HG03439 (cell line): ENCODE measurements around the gene HIC1.

ENCODE experiments used
- ATAC-seq: cut with Tn5 transposase; IDR thresholded peaks from one replicate; pipeline ENCODE4 v1.9.1; 2021; ENCODE audit warnings: mild to moderate bottlenecking, moderate library complexity; ENCODE audit not compliant: unreplicated experiment

The HIC1 gene

DNA sequence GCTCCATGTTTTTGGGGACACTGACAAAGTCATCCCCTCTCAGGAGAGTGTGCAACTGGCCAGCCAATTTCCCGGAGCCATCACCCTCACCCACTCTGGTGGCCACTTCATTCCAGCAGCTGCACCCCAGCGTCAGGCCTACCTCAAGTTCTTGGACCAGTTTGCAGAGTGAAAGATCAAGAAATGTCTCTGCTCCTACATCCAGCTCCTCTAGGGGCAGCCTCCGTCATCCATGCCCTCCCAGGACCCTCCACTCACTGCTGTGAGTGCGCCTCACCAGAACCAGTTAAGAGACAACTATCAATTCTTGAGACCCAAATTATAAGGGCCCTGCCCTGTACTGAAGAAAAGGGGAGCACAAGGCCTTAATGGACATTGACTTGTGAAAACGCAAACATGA is 12.0 kb upstream of the HIC1 start:
- no peak for ATAC-seq

DNA sequence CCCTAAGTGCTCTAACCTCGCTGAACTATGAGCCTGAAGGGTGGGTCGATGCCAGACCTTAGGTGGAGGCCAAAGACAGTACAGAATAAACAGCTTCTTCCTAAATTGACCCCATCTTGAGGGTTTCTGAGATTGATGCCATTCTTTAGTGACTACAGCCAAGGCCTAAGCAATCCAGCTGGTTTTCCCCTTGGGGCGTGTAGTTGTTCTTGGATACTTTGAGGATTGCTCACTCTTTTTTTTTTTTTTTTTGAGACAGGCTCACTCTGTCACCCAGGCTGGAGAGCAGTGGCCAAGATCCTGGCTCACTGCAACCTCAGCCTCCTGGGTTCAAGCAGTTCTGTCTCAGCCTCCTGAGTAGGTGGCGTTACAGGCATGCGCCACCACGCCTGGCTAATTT is 11.1 kb upstream of the HIC1 start:
- no peak for ATAC-seq

DNA sequence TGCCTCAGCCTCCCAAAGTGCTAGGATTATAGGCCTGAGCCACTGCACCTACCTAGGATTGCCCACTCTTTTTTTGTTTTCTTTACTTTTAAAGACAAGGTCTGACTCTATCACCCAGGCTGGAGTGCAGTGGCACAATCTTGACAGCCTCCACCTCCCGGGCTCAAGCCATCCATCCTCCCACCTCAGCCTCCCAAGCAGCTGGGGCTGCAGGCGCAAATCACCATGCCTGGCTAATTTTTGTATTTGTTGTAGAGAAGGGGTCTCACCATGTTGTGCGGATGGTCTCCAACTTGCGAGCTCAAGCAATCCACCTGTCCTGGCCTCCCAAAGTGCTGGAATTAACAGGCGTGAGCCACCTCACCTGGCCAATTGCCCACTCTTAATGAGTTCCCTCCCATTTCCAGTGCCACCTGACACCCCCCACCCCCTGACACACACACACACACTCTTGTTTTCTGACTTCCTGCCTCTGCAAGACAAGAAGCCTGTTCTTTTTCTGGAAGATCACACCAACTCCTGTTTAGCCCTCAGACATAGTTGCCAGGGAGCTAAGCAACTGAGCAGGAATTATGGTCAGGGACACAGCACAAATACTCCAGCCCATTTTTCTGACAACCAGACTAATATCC is 10.5 kb upstream of the HIC1 start:
- no peak for ATAC-seq

DNA sequence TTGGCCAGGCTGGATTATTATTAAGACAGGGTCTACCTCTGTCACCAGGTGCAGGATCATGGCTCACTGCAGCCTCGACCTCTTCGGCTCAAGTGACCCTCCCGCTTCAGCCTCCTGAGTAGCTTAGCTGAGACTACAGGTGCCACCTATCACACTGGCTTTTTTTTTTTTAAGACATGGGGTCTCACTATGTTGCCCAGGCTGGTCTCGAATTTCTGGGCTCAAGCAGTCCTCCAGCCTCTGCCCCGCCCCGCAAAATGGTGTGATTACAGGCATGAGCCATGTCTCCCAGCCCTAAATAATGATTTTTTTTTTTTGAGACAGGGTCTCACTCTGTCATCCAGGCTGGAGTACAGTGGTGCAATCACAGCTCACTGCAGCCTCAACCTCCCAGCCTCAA is 7.3 kb upstream of the HIC1 start:
- ATAC-seq, result no peak

GRCh38 chr17:2048805-2049204 is 6.1 kb upstream of the HIC1 start:
- no peak for ATAC-seq

DNA sequence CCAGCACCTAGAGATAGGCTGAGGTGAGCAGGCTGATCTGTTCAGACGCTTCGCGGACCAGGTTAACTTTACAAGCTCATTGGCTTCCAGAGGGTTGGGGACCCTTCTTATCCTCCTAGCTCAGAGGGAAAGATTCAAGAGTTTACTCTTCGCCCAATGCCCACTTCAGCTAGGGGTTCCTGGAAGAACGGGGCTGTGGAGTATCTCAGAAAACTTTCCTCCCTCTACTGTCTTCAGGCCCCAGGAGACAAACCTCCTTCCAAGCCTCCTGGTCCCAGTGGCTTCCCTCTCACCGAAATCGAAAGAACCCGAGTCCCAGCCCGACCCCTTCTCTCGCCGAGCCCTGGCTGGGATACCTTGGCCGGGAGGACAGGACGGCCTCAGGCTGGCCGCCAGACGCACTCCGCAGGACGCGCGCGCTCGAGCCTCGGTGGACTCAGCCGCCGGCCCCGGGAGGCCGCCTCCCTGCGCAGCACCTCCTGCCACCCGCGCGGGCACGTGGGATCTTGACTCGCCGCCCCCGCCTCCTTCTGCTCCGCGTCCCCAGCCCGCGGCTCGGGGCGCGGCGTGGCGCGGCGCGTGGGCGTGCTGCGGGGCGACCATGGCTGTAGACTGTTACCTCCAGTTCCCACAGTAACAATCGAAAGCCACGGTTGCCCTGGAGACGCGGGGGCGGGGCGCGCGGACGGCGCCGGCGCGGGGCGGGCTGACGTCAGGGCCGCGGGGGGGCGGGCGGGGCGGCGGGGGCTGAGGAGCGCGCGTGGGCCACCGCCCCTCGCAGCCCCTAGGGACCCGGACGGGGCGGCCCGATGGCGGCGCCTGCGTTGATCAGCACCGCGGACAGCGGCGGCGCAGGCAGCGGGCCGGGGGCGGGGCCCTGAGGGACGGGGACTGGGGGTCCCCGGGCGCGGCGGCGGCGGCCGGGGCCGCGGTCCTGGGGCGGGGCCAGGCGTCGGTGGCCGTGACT is 5.3 kb upstream of the HIC1 start:
- peak; percentile 52 for ATAC-seq

DNA sequence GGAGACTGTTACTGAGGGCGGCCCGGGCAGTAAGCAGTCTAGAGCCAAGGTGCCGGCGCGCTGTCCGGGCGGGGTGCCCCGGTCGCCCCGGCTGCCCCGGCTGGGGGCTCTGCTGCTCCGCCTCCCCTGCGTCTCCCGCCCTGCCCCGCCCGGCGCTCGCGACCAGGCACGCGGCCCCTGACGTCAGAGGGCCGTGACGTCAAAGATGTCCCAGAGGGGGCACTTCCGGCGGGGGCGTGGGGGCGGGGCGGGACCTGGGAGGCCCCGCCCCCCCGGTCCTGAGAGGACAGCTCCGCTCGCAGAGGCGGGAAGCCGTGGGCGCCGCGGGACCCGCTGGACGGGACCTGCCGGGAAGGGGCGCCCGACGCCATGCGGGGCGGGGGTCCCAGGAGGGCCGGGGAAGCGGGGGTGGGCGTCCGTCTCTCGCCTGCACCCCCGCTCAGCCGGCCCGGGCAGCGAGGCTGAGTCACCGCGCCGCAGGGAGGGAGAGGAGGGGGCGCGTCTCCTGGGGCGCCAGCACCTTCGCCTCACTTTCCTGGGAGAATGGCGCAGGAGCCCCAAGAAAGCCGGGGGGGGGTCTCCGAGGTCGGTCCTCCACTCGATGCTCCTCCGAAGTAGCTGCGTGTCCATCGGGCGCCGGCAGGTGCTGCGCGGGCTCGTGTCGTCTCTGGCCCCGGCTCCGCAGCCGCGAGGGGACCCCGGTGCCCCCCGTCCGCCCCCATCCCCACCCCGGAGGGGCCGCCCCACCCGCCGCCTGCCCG is 4.4 kb upstream of the HIC1 start:
- peak; percentile 13 for ATAC-seq

GRCh38 chr17:2051061-2051932 is 3.6 kb upstream of the HIC1 start:
- ATAC-seq, result no peak

- ATAC-seq, result no peak
Observed at GRCh38 chr17:2051933-2052559, 2.9 kb upstream of the HIC1 start.

- ATAC-seq, result no peak
Observed at GRCh38 chr17:2053380-2054261, 1.3 kb upstream of the HIC1 start.

DNA sequence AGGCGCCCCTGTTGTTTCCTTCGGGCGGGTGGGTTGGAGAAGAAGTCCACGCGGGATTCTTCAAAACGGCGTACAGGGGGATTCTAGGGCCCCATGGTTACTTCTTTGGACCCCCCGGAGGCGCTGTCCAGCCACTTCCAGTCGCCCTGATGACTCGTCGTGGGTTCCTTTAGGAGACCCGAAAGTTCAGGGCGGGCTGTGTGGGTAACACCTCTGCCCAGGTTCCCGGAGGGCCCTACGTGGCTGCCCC is 716 bp upstream of the HIC1 start:
- no peak for ATAC-seq

DNA sequence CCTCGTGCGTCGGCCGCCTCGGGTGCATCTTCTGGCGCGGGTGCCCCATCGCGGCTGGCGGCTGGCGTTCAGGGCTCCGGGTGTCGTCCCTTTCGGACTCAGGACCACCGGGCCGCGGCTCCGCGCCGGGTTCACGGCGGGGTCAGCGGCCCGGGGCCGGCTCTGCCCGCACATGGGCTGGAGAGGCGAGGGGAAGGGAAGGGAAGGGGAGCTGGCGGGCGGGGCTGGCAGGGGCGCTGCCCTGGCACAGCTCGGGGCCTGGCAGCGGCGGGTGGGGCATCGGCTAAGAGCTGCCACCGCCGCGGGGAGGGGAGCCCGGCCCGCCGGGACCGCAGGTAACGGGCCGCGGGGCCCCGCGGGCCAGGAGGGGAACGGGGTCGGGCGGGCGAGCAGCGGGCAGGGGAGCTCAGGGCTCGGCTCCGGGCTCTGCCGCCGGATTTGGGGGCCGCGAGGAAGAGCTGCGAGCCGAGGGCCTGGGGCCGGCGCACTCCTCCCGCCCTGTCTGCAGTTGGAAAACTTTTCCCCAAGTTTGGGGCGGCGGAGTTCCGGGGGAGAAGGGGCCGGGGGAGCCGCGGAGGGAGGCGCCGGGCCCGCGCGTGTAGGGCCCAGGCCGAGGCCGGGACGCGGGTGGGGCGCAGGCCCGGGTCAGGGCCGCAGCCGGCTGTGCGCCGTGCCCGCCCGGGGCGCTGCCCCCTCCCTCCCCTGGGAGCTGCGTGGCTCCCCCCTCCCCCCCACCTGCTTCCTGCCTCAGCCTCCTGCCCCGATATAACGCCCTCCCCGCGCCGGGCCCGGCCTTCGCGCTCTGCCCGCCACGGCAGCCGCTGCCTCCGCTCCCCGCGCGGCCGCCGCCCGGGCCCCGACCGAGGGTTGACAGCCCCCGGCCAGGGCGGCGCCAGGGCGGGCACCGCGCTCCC is 646 bp downstream of the HIC1 start:
- ATAC-seq, result no peak

DNA sequence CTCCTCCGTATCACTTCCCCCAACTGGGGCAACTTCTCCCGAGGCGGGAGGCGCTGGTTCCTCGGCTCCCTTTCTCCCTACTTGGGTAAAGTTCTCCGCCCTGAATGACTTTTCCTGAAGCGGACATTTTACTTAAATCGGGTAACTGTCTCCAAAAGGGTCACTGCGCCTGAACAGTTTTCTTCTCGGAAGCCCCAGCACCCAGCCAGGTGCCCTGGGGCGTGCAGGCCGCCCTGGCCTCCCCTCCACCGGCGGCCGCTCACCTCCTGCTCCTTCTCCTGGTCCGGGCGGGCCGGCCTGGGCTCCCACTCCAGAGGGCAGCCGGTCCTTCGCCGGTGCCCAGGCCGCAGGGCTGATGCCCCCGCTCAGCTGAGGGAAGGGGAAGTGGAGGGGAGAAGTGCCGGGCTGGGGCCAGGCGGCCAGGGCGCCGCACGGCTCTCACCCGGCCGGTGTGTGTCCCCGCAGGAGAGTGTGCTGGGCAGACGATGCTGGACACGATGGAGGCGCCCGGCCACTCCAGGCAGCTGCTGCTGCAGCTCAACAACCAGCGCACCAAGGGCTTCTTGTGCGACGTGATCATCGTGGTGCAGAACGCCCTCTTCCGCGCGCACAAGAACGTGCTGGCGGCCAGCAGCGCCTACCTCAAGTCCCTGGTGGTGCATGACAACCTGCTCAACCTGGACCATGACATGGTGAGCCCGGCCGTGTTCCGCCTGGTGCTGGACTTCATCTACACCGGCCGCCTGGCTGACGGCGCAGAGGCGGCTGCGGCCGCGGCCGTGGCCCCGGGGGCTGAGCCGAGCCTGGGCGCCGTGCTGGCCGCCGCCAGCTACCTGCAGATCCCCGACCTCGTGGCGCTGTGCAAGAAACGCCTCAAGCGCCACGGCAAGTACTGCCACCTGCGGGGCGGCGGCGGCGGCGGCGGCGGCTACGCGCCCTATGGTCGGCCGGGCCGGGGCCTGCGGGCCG is 1.6 kb downstream of the HIC1 start:
- ATAC-seq, result no peak

DNA sequence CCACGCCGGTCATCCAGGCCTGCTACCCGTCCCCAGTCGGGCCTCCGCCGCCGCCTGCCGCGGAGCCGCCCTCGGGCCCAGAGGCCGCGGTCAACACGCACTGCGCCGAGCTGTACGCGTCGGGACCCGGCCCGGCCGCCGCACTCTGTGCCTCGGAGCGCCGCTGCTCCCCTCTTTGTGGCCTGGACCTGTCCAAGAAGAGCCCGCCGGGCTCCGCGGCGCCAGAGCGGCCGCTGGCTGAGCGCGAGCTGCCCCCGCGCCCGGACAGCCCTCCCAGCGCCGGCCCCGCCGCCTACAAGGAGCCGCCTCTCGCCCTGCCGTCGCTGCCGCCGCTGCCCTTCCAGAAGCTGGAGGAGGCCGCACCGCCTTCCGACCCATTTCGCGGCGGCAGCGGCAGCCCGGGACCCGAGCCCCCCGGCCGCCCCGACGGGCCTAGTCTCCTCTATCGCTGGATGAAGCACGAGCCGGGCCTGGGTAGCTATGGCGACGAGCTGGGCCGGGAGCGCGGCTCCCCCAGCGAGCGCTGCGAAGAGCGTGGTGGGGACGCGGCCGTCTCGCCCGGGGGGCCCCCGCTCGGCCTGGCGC is 2.4 kb downstream of the HIC1 start:
- no peak for ATAC-seq

DNA sequence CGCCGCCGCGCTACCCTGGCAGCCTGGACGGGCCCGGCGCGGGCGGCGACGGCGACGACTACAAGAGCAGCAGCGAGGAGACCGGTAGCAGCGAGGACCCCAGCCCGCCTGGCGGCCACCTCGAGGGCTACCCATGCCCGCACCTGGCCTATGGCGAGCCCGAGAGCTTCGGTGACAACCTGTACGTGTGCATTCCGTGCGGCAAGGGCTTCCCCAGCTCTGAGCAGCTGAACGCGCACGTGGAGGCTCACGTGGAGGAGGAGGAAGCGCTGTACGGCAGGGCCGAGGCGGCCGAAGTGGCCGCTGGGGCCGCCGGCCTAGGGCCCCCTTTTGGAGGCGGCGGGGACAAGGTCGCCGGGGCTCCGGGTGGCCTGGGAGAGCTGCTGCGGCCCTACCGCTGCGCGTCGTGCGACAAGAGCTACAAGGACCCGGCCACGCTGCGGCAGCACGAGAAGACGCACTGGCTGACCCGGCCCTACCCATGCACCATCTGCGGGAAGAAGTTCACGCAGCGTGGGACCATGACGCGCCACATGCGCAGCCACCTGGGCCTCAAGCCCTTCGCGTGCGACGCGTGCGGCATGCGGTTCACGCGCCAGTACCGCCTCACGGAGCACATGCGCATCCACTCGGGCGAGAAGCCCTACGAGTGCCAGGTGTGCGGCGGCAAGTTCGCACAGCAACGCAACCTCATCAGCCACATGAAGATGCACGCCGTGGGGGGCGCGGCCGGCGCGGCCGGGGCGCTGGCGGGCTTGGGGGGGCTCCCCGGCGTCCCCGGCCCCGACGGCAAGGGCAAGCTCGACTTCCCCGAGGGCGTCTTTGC is 3.1 kb downstream of the HIC1 start:
- no peak for ATAC-seq
